Measurements from ENCODE around the gene LARP6.
A peak's percentile ranks its signal among the peaks of the same experiment; 100 is the strongest.
"Not testable (repeated sequence)": the region's sequence is repeated elsewhere in the genome, so short reads cannot be mapped to it uniquely, and the experiment has no call there.

The LARP6 gene

DNA sequence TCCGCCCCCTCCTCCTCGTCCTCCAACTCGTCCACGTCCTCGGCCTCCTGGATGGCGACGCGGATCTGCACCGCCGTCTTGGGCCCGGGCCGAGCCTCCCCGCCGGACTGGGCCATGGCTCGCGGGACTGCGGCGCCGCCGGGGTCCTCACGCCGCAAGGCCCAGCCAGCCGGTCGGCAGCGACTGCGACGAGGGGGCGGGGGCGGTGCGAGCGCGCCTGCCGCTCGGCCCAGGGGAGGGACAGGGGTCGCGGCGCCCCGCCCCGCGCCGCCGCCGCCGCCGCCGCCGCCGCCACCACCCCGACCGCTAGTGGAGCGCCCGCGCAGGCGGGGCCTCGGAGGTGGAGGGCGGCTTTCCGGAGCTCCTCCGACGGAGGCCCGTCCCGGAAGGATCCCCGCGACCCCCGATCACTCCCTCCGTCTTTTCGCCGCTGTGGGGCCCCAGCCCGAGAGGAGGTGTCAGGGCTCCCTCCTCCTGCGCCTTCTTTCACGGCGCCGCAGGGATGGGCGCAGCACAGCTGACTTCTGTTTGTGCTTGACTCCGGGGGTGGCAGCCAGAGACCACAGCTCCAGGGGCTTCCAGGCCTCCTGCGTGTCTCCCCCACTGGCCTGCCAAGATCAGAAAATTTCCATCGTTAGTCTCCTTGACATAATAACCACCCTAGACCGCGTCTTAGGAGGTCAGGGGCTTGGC is at the start of gene LARP6:
Gene LARP6 (minus strand): TSS at position 185 of the 693 bp plus-strand sequence. CDS start 69 bp downstream, at position 116.
- DNase-seq (ENCODE audit: low read depth in 2 of 2) = peak in 1 of 2 donors; percentile 37

DNA sequence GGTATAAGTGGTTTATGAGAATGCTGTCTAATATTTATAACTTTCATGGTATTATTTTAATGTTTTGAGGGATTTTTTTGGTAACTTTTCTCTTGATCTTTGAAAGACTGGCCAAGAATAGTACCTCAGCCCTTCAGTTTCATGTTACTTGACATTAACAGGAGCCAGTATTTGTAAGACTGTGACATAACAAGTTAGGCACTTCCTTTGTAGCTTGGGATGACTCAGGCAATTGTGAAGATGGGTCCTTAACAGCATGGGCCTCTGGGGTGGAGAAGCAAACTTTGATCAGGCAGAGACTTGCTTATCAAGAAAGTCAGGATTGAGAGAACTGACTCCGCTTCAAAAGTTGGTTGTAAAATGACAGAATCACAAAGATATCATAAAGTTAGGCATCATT is 48.1 kb upstream of the LARP6 start:
- no peak for DNase-seq (ENCODE audit: low read depth in 2 of 2)

DNA sequence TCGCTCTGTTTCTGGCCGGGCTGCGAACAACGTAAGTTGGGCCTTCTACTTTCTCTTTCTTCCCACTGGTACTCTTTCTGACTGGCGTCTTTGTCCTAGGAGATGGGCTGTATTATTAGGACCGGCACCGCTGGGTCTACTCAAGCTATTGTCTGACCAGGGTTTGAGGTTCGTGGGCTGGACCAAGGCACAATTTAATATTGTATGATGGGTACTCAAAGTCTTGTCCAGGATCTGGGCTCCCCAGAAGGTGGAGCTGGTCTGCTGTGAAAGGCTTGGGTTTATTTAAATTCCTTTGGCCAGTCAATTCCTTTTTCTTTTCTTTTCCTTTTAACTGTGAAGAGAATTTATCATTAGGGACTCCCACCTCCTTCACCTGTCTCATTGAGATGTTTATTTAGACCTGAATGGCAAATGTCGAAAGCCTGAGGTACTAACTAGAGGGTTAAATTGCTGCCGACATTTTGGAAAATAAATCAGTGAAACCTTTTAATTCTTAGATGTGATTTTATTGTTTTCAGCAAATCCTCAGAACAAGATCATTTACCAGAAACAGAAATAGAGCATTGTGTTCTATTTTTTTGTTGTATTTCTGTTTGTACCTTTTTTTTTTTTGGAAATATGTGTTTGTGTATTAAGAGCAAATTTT is 39.1 kb upstream of the LARP6 start:
- DNase-seq (ENCODE audit: low read depth in 2 of 2) = no peak

DNA sequence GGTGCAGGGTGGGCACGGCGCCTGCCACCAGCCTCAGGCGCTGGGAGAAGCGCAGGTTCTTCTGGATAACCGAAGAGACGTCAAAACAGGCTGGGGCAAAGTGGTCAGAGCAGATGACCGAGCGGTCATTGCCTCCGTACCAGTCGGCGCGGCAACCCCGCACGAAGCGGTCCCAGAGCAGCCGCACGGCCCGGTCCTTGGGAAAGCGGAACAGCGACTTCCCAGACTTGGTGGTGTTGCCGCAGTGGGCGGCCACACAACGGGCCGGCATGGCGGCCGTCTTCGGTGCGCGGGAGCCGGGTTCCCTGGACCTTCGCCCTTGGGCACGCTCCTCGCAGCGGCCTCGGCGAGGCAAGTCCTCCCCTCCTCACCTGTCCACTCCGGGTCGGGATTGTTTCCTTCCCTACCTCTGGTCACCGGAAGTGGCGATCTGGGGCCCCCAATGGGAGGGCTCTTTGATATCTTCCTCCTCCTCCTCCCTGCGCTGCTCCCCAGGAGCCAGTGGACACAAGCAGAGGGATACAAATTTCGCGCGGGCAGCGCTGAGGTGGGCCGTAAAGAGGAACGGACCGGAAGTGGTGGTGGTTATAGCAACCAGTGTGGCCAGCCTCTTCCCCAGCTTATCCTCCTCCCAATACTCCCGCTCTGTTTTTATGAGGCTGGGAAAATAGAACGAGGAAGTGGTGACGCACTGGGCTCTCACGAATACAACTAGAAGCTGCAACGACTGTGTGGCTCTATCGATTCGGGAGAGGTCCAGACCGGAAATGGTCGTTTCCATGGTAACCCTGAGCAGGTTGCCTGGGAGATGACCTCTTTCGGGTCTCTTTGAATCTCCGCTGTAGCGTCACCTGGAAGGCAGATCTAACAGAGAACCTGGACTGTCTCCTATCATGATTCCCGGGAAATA is 38.3 kb upstream of the LARP6 start, which contains the start of the genes LRRC49 and THAP10:
Gene LRRC49 (plus strand): TSS at position 825 of the 910 bp plus-strand sequence. CDS start 69 bp downstream, at position 894.
Gene THAP10 (minus strand): TSS at position 432 of the 910 bp plus-strand sequence. CDS start 161 bp downstream, at position 271.
- peak in 1 of 2 donors; percentile 8 for DNase-seq (ENCODE audit: low read depth in 2 of 2)

DNA sequence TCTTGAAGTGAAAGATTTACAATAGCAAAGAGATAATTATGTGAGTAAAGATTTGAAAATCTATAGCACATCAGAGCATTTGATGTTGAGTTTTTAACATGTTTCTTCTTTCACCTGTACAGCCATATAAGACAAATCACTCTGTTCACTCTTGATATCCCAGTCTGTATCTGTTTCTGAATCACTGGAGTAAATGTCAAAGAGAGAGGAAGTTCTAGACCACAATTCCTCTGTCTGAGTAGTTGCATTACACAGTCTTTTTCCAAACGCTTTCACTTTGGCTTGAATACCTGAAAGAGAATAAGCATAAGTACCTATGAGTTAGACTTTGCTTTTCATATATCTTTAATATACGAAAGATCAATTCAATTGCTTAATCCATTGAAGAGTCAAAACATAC is 28.4 kb upstream of the LARP6 start:
- no peak for DNase-seq (ENCODE audit: low read depth in 2 of 2)

DNA sequence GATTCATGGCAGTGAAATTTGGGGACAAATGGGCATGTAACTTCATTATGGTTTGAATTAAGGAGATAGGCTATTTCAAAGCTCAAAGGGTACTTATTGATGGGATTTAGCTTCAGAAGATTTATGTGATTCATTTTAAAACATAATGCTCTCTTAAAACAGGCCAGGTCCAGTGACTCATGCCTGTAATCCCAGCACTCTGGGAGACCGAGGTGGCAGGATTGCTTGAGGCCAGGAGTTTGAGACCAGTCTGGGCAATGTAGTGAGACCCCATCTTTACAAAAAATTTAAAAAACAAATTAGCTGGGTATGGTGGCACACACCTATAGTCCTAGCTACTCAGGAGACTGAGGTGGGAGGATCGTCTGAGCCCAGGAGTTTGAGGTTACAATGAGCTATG is 26.8 kb upstream of the LARP6 start:
- DNase-seq (ENCODE audit: low read depth in 2 of 2) = no peak

DNA sequence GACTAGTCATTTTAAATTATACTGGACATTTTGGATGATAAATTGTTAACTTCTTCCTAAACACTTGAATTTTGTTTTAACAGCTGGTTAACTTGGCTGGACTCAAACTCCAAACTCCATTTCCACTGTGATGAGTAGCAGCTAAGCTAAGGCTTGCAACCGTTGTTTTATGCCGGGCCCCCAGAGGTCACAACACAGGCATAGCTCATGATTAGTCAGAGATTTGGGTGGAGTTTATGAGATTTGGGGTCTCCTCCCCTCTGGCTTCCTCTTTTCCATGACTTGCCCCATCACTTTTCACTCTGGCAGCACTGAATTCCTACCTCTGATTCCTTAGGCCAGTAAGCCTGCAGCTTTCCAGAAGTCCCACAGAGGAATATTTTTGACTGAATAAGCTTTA is 25.4 kb upstream of the LARP6 start:
- no peak for DNase-seq (ENCODE audit: low read depth in 2 of 2)

DNA sequence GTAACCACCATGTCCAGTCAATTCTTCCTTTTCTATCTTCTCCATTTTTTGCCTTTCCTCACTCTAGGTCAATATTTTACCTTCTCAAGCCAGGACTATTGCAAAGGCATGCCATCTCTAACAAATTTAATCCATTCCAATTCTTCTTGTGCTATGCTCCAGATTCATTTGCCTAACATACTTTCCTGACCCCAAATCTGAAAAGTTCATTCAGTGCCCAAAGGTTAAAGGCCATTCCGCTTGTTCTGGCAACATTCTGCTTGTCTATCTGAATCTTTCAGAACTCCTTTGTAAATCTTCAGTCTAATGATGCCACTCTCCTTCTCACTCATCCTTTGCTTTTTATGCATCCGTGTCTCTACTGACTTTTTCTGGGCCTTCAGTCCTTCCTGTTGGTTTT is 22.7 kb upstream of the LARP6 start:
- no peak for DNase-seq (ENCODE audit: low read depth in 2 of 2)

DNA sequence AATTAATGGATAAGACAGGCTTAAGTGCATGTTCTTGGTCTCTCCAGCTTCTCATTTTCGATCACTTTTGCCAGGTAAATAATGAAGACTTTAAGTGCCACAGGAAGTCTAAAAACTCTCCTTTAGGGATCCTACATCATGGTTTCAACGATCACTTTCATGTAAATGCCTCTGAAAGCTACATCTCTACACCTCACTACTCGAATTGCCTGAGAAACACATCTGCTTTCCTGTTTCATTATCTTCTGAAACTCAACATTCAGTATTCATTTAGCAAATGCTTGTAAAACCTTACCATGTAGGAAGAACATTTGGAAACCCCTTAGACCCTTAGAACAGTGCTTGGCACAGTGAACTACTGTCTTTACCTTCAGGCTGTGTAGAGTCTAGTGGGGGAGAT is 22.1 kb upstream of the LARP6 start:
- DNase-seq (ENCODE audit: low read depth in 2 of 2) = no peak

DNA sequence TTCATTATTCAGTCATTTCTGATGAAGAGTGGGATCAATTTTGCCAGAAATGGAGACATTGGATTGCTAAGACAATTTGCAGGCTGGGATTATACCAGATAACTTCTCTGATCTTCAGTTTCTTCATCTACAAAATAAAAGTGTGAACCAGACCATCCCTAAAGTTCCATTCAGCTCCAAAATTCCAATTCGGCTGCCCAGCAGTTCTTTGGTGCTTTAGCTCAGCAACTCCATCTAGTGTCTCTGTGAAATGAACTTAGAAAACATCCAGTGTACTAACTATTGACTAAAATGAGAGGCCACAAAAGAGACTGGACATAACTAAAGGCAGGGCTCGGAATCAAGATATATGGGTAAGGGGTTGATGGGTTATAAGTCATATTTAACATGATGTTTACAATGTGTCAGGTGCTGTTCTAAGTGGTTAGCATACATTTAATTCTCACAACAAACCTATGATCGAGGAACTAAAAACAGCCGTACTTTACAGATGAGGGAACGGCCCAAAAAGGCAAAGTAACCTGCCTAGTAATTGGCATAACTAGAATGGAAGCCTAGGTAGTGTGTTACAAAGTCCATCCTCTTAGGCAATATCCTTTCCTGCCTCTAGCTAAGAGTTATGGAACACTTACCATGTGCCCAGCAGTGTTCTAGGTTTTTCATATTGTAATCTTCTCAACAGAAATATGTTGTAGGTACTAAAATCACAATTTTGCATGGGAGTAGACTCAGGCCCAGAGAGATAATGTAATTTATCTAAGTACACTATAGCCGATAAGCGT is 21.2 kb upstream of the LARP6 start:
- no peak for DNase-seq (ENCODE audit: low read depth in 2 of 2)

DNA sequence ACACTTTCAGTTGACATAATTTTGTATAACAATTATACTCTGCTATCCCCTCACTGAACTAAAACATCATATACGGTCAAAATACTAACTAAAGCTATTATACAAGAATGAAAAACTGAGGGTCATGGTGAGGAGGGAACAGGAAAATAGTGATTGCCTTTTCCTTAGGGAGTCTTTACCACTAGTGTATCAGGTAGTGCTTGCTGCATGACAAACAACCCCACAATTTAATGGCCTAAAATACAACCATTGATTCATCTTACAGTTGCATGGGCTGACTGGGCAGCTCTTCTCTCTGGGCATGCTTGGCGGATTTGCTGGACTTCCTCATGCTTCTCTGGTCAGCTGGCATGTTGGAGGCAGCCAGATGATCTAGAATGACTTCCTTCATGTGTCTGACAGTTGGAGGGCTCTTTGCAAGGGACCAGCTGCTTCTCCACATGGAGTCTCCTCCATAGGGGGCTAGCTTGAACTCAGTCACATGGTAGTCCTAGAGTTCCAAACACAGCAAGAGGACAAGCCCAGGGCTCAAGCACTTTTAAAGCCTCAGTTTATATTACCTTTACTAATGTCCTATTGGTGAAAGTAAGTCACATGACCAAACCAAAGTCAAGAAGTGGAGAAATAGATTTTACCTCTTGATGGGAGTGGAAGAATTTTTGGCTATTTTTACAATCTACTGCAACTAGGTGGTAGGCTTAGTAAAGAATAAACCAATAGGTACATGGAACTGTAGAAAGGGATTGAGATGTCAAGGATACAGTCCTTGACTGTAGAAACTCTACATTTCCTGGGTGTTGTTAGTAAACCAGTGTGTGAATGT is 19.5 kb upstream of the LARP6 start:
- DNase-seq (ENCODE audit: low read depth in 2 of 2) = no peak

DNA sequence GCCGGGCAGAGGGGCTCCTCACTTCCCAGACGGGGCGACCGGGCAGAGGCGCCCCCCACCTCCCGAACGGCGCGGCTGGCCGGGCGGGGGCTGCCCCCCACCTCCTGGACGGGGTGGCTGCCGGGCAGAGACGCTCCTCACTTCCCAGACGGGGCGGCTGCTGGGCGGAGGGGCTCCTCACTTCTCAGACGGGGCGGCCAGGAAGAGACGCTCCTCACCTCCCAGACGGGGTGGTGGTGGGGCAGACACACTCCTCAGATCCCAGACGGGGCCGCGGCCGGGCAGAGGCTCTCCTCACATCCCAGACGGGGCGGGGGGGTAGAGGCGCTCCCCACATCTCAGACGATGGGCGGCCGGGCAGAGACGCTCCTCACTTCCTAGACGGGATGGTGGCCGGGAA is 17.5 kb upstream of the LARP6 start:
- DNase-seq (ENCODE audit: low read depth in 2 of 2) = not testable (repeated sequence)

DNA sequence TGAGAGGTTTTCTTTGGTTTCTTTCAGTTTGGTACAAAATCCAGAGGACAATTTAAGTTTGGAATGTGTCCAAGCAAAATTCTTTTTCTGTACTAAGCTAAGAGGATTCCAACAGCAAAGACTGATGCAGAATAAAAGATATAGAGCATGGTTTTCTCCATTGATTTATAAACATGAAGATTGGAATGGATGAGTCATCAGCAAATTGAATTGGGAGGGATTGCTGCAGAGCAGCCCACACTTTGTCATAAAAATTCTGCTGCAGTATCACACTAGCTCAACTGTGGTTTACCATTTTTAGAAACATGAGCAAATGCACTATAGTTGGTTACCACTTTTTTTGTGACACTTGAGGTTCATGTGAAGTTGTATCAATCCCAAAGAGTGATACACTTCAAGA is 16.1 kb upstream of the LARP6 start:
- DNase-seq (ENCODE audit: low read depth in 2 of 2) = no peak

DNA sequence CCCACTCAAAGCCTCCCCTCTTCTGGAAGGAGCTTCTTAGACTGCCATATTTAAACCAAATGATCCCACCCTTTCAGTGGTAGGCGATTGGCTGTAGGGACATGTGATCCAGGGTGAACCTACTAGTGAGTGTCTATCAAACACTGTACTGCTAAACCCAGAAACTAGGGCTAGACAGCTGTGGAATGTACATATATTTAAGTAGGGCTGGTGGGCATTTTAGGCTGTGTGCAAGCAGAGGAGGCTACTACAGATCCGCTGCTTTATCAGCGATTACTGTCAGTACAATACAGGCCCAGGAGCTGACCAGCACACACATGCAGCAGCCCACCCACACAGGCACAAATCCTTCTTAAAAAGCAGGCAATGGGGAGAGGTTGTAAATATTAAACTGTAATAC is 15.4 kb upstream of the LARP6 start:
- DNase-seq (ENCODE audit: low read depth in 2 of 2) = no peak

DNA sequence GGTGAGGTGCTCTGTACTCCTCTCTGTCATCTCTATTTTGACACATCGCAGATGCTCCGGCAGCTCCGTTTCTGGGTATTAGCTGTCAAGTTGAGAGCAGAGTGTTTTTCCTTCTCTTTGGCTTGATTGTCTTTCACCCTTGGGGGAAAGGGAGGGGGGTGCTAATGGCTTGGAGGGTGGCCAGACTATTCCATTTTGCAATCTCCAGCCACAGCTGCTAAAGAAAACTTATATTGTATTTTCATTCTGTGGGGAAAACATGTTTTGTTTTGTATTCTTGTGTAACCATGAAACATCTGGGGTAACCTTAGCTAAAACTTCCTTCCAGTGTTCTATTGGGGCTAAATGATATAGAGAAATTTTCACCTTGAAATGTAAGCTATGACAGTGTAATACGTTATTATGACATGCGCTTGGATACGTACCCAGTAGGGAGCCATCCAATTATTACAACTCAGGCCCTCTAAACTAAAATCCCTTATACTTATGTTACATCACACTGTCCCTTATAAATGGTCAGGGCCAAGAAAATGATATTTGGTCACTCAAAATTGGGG is 14.0 kb upstream of the LARP6 start:
- no peak for DNase-seq (ENCODE audit: low read depth in 2 of 2)

DNA sequence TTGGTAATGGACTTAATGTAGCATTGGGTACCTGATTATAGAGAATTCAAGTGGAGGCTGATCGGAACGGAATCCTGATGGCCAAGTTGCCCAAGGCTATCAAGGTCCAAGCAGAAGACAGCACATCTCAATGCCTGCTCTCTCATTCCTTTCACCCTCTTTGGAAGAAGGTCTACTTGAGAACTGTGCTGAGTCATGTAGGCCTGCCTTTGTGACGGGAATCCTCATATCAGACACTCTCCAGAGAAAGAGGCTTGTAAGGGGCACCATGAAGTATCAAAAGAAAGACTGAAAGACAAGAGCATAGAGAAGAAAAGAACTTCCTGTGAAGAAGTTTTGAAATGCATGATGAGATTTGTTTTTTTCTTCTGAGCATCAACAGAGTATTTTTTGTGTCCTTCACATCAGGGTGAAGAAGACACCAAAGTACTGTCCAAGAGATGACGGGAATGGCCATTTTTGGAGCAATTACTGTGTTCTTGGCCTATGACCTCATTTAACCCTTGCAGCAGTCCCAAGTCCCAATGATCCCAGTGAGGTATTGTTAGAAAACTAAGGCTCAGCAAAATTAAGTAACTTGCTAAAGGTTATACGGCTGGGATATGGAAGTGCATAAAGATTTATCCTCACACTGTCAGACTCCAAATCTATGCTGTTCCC is 13.2 kb upstream of the LARP6 start:
- DNase-seq (ENCODE audit: low read depth in 2 of 2) = no peak

DNA sequence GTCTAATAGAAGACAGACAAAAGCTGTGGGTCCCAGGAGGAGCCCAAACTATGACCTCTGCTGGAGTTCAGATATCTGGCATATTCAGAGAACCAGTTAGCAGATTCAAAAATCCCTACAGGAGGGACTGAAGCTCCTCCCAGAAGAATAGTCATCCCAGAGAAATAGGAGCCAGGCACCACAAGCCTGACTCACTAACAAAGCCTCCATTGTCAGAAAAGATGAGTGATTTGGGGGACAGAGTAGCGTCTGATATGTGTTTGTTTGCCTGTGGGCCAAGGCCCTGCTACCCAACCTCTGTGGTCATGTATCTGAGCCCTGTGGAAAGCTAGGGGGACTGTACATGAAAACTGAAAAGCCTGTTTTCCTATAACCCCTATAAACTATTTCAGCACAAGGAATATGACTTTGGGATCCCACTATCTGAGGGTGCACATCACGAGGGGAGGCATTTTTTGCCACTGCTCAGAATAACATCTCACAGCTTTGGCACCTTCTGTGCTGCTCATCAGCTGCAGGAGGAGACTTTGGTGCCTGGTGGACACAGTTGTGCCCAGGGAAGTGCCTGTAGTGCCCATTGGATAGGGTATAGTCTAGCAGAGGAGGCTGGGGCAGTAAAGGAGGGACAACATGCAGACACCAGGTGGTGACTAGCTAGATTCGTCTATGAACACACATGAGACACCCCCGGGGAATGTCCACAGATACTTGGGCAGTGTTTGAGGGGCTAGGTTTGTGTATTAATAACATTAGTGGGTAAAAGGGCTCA is 9.7 kb upstream of the LARP6 start:
- no peak for DNase-seq (ENCODE audit: low read depth in 2 of 2)

DNA sequence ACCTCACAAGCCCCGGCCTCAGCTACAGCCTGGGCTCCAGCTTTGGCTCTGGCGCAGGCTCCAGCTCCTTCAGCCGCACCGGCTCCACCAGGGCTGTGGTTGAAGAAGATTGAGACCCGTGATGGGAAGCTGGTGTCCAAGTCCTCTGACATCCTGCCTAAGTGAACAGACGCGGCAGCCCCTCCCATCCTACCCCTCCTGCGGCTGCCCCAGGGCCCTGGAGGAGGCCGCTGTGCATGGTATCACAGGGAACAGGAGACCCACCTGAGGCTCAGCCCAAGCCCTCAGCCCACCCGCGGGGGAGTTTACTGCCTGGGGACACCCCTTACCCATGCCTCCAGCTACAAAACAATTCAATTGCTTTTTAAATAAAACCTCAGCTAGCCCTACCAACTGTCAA is 6.0 kb upstream of the LARP6 start:
- no peak for DNase-seq (ENCODE audit: low read depth in 2 of 2)

DNA sequence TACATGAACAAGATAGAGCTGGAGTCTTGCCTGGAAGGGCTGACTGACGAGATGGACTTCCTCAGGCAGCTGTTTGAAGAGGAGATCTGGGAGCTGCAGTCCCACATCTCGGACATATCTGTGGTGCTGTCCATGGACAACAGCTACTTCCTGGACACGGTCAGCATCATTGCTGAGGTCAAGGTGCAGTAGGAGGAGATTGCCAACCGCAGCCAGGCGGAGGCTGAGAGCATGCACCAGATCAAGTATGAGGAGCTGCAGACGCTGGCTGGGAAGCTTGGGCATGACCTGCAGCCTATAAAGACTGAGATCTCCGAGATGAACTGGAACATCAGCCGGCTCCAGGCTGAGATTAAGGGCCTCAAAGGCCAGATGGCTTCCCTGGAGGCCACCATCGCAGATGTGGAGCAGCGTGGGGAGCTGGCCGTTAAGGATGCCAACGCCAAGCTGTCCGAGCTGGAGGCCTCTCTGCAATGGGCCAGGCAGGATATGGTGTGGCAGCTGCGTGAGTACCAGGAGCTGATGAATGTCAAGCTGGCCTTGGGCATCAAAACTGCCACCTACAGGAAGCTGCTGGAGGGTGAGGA is 5.5 kb upstream of the LARP6 start:
- no peak for DNase-seq (ENCODE audit: low read depth in 2 of 2)
